ENCODE results near the gene ENPP5. TPM values are rescaled to one million over a fixed set of nuclear protein-coding genes. Genes with fewer than 3 reads are reported as not detected.
A peak's percentile ranks its signal among the peaks of the same experiment; 100 is the strongest.

The ENPP5 gene
- total RNA-seq, 1 experiment from 2014 or later = 9.1 TPM

GRCh38 chr6:46113370-46113769 is 57.4 kb downstream of the ENPP5 start:
- POLR2A ChIA-PET = interaction anchor here (1.1 kb wide), 1 partner anchor 80 kb away, joined by 3 read pairs; no protein-coding TSS in a partner anchor
- H3K27ac Mint-ChIP-seq = no peak overlapping the region
- no peak for TF ChIP-seq FOXJ3 (CRISPR knock-in tag; IDR thresholded peaks at IDR 0.05; ENCODE audit: borderline replicate concordance)
- no peak for TF ChIP-seq ZNF281 (CRISPR knock-in tag; IDR thresholded peaks at IDR 0.05)
- CTCF ChIA-PET = interaction anchor here (1.7 kb wide), 1 partner anchor 23 kb away, joined by 8 read pairs; no protein-coding TSS in a partner anchor
- ATAC-seq = peak; percentile 95
- peaks cover 10% of the 10 kb centered on the region for H3K36me3 Mint-ChIP-seq
- H3K9me3 Mint-ChIP-seq = peaks cover 17% of the 10 kb centered on the region
- peaks cover 17% of the 10 kb centered on the region for H3K4me1 Mint-ChIP-seq
- H3K4me3 Mint-ChIP-seq = no peak overlapping the region
- no peaks in the 10 kb centered on the region for H3K27me3 Mint-ChIP-seq (ENCODE audit: low read depth)
- peak; percentile 22 for DNase-seq (ENCODE audit: low spot score)

Other genes starting within 250 kb of the ENPP5 start
- gene CLIC5, start 155.1 kb downstream of the ENPP5 start, total RNA-seq (2021) = 0.22 to 0.39 TPM (median 0.32 TPM) in 3 replicates
- 2.8 to 3.9 TPM (median 3.6 TPM) in 3 replicates for gene ENPP4, start 41.0 kb downstream of the ENPP5 start, total RNA-seq (2021)

All from WTC11 (cell line).